HCT116 (cell line): Measurements from ENCODE around the gene ADCY1.

Experiments
- CTCF ChIP-seq, 3 experiments: fragments of 200-600 bp in 1 of 3; sonication (generic) in 1 of 3; IDR thresholded peaks in 2 of 3; conservative IDR thresholded peaks in 1 of 3; 2 replicates each; pipeline ENCODE4 v1.5.1; 2012 to 2017; ENCODE audit warnings: low read depth in 2 of 3, low read length in 2 of 3, antibody characterized with exemption in 1 of 3, borderline replicate concordance in 1 of 3, control low read depth in 1 of 3, mild to moderate bottlenecking in 1 of 3, mixed read lengths in 1 of 3, mixed run types in 1 of 3, moderate library complexity in 1 of 3; ENCODE audit not compliant: insufficient read depth in 1 of 3
- FOSL1 ChIP-seq: IDR thresholded peaks from 2 replicates; pipeline ENCODE4 v1.6.1; 2012; ENCODE audit warnings: low read depth
- POLR2A ChIP-seq: IDR thresholded peaks from 2 replicates; pipeline ENCODE4 v1.7.0; 2011; ENCODE audit warnings: borderline replicate concordance; ENCODE audit not compliant: insufficient read depth, insufficient read length; ENCODE audit errors: extremely low read depth
- POLR2AphosphoS5 ChIP-seq: IDR thresholded peaks from 2 replicates; pipeline ENCODE4 v1.6.1; 2011; ENCODE audit warnings: mild to moderate bottlenecking, low read depth, low read length, moderate library complexity
- REST ChIP-seq: IDR thresholded peaks from 2 replicates; pipeline ENCODE4 v1.6.1; 2012; ENCODE audit warnings: low read depth
- ZNF274 ChIP-seq: fragments of 200-500 bp; sonication (Bioruptor generic); IDR thresholded peaks from 2 replicates; pipeline ENCODE4 v1.6.1; 2014; ENCODE audit warnings: mild to moderate bottlenecking, low read depth, low read length, inconsistent platforms

- TF ChIP-seq CTCF (IDR thresholded peaks at IDR 0.05 in 2 of 3, conservative IDR thresholded peaks at IDR 0.05 in 1 of 3; ENCODE audit: borderline replicate concordance in 1 of 3, insufficient read depth in 1 of 3, low read depth in 2 of 3, low read length in 2 of 3) (no peak), REST (no peak), POLR2AphosphoS5 (no peak), FOSL1 (no peak), ZNF274 (no peak), POLR2A (no peak)
These were observed 31.9 kb downstream of the ADCY1 start for GRCh38 chr7:45606050-45606449.
